ENCODE data around the gene CAMK2D. TPM values are rescaled to one million over a fixed set of nuclear protein-coding genes. Genes with fewer than 3 reads are reported as not detected.

Gene CAMK2D
- total RNA-seq, 1 donor from 2014 or later = 31.7 TPM

DNA sequence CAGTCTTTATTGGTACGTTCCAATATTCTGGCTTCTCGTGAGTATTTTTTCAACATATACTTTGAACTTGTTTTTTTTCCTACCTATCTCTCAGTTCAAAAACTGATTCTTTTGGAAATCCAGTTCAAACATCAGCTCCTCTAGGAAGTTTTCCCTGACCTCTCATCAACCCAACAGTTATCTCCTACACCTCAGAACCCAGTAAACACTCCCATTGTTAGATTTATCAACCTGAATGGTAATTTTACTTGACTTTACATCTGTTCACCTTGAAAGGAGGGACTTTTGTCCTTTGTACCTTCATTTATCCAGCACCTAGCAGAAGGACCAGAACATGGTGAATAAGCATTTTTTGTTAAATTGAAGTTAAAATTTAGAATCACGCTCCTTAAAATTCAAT lies 13.6 kb downstream of the CAMK2D start:
- Mint-ChIP-seq H3K27ac (no peak overlapping the region), H3K36me3 (peaks cover 8% of the 10 kb centered on the region), H3K4me1 (peaks cover 7% of the 10 kb centered on the region), H3K27me3 (ENCODE audit: low read depth) (no peaks in the 10 kb centered on the region), H3K9me3 (peaks cover 4% of the 10 kb centered on the region), H3K4me3 (no peak overlapping the region)
- no peak for DNase-seq (ENCODE audit: low spot score in 2 of 2, unreplicated experiment in 2 of 2)
- TF ChIP-seq CTCF (IDR thresholded peaks at IDR 0.05; ENCODE audit: unreplicated experiment) = no peak

DNA sequence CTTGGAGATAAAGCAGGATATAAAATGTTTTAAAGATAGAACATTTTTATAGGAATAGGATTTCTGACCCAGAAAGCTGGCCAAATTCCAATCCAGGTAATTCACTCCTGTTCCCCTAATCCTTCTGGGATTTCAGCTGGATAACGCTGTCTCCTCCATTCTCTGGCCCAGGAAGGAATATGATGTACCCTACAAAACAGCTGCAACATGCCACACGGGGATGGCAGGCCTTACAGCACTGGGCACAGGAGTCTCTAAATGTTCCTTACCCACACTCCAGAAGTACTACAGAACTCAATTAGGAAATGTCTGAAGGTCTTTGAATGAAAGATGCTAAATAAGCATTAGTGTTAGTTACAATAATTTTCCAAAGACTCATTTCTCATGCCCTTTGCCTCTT lies 15.8 kb downstream of the CAMK2D start:
- TF ChIP-seq CTCF (IDR thresholded peaks at IDR 0.05; ENCODE audit: unreplicated experiment) = no peak
- Mint-ChIP-seq H3K4me3 (no peak overlapping the region), H3K27me3 (ENCODE audit: low read depth) (no peaks in the 10 kb centered on the region), H3K4me1 (peaks cover 9% of the 10 kb centered on the region), H3K9me3 (peaks cover under 1% of the 10 kb centered on the region), H3K27ac (no peak overlapping the region), H3K36me3 (peaks cover 5% of the 10 kb centered on the region)
- DNase-seq (ENCODE audit: low spot score in 2 of 2, unreplicated experiment in 2 of 2) = no peak

DNA sequence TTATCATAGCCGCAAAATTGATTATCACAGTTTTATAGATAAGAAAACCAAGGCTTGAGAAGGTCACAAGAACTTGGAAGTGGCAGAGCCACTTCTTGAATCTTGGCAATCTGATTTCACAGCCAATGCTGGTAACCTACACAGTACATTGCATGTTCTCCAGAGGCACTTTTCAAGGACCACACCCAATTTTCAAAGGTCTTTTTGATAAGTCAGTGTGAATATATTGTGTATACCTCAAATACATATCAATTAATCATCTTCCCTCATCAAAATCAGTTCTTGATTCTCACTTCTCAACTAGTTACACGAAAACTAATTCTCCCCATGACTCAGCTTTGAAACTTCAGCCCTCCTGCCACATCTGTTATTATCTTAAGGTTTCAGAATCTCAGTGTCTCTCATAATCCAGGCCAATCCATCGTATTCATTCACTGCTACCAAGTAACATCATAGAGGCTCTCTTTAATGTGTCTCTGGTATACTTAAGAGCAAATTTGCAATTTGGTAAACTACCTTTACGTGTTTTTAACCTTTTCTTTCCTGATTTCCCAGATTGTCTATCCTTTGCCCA lies 16.8 kb downstream of the CAMK2D start:
- H3K9me3 Mint-ChIP-seq = no peaks in the 10 kb centered on the region
- DNase-seq (ENCODE audit: low spot score in 2 of 2, unreplicated experiment in 2 of 2) = no peak
- H3K4me1 Mint-ChIP-seq = peaks cover 5% of the 10 kb centered on the region
- TF ChIP-seq CTCF (IDR thresholded peaks at IDR 0.05; ENCODE audit: unreplicated experiment) = no peak
- H3K27me3 Mint-ChIP-seq (ENCODE audit: low read depth) = no peaks in the 10 kb centered on the region
- no peak overlapping the region for H3K27ac Mint-ChIP-seq
- H3K36me3 Mint-ChIP-seq = no peaks in the 10 kb centered on the region
- H3K4me3 Mint-ChIP-seq = no peak overlapping the region

GRCh38 chr4:113743690-113744089 lies 17.8 kb downstream of the CAMK2D start:
- Mint-ChIP-seq H3K27ac (no peak overlapping the region), H3K36me3 (no peaks in the 10 kb centered on the region), H3K27me3 (ENCODE audit: low read depth) (no peaks in the 10 kb centered on the region), H3K4me3 (no peak overlapping the region), H3K4me1 (peaks cover 5% of the 10 kb centered on the region), H3K9me3 (no peaks in the 10 kb centered on the region)
- no peak for DNase-seq (ENCODE audit: low spot score in 2 of 2, unreplicated experiment in 2 of 2)
- no peak for TF ChIP-seq CTCF (IDR thresholded peaks at IDR 0.05; ENCODE audit: unreplicated experiment)

- H3K9me3 Mint-ChIP-seq = no peaks in the 10 kb centered on the region
- no peaks in the 10 kb centered on the region for H3K36me3 Mint-ChIP-seq
- H3K27ac Mint-ChIP-seq = no peak overlapping the region
- H3K27me3 Mint-ChIP-seq (ENCODE audit: low read depth) = no peaks in the 10 kb centered on the region
- H3K4me1 Mint-ChIP-seq = peaks cover 5% of the 10 kb centered on the region
- no peak for DNase-seq (ENCODE audit: low spot score in 2 of 2, unreplicated experiment in 2 of 2)
- TF ChIP-seq CTCF (IDR thresholded peaks at IDR 0.05; ENCODE audit: unreplicated experiment) = no peak
- no peak overlapping the region for H3K4me3 Mint-ChIP-seq
Observed at GRCh38 chr4:113742643-113743042, 18.9 kb downstream of the CAMK2D start.

GRCh38 chr4:113741956-113742355 lies 19.6 kb downstream of the CAMK2D start:
- Mint-ChIP-seq H3K27me3 (ENCODE audit: low read depth) (no peaks in the 10 kb centered on the region), H3K9me3 (no peaks in the 10 kb centered on the region), H3K4me3 (no peak overlapping the region), H3K4me1 (peaks cover 5% of the 10 kb centered on the region), H3K36me3 (no peaks in the 10 kb centered on the region), H3K27ac (peak overlapping the region; percentile 14)
- TF ChIP-seq CTCF (IDR thresholded peaks at IDR 0.05; ENCODE audit: unreplicated experiment) = no peak
- no peak for DNase-seq (ENCODE audit: low spot score in 2 of 2, unreplicated experiment in 2 of 2)

Measured in mesothelial cell of epicardium (in vitro differentiated cells).